LNCAP (cell line): ENCODE measurements around the gene C6.

Experiments used
- TF ChIP-seq, protein P1 (sequence below): fragments of 450-650 bp; IDR thresholded peaks from 2 replicates; pipeline ENCODE4 v1.5.1; 2017; ENCODE audit warnings: mild to moderate bottlenecking

C6 gene

DNA sequence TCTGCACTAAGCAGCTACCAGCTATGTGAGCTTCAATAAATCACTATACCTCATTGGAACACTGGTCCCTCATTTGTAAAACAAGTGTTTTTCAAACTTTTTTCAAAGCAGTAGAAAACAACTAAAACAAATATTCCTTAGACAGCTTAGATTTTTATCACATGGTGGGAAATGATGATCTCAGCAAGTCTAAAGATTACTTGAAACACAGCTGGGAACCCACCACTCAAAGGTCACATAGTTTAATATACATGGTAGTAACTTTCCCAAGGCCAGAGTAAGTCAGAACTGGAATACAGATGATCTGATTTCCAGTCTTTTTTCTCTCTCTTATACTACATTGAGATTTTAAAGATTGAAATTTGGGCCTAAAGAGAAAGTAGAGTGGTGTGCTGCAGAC lies 850 bp upstream of the C6 start:
- TF ChIP-seq, protein P1, sequence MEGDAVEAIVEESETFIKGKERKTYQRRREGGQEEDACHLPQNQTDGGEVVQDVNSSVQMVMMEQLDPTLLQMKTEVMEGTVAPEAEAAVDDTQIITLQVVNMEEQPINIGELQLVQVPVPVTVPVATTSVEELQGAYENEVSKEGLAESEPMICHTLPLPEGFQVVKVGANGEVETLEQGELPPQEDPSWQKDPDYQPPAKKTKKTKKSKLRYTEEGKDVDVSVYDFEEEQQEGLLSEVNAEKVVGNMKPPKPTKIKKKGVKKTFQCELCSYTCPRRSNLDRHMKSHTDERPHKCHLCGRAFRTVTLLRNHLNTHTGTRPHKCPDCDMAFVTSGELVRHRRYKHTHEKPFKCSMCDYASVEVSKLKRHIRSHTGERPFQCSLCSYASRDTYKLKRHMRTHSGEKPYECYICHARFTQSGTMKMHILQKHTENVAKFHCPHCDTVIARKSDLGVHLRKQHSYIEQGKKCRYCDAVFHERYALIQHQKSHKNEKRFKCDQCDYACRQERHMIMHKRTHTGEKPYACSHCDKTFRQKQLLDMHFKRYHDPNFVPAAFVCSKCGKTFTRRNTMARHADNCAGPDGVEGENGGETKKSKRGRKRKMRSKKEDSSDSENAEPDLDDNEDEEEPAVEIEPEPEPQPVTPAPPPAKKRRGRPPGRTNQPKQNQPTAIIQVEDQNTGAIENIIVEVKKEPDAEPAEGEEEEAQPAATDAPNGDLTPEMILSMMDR, result no peak

DNA sequence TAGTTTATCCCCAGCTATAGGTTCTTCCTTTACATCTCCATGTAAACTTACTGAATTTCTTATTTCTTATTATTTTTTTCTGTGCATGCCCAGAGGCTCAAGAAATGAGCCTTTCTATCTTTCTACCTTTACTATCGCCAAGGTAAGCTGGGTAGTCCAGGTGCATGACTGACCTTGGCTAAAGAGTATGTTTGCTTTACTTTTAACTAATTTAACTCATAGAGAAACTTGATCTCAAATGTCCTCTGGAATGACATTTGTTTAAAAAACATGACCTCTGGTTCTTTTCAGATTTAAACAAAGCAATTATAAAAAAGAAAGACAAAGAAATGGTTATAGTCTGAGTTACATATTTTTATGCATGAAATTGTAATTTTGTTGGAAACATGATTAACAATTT lies 397 bp downstream of the C6 start:
- TF ChIP-seq, protein P1, result no peak

DNA sequence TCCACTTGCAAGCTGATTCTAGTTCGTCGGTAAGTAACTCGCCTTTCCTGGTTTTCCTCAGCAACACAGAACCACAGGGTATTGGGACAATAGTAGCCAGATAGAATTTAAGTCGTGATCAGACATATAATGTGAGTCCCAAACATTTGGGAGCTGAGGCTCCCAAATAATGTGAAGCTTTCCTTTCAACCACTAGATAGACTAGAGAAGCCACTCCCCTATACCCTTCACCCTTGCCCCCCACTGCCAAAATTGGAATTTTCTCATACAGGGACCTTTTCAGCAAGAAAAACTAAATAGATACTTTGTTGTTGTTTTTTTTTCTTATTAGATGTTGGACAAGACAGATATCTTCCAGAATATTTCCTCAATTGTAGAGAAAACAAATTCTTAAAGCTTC lies 1.9 kb downstream of the C6 start:
- TF ChIP-seq, protein P1, result no peak

DNA sequence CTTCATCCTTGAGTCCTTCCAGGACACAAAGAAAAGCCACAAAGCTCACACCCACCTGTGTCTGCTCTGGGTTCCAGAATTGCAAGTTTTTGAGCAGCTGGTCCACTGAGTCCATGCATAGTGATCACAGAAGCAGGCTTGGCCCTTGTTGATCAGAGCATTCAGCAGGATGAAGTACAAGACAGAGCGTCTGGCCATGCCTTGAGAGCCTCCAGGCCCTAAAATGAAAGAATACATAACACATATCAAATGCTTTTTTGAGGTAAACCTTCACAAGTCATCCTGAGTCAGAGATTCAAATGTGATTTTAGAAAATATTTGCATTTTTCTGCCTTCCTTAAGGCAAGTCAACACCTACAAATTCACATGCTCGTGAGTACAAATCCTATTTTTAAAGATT lies 10.3 kb downstream of the C6 start:
- TF ChIP-seq, protein P1, result no peak

DNA sequence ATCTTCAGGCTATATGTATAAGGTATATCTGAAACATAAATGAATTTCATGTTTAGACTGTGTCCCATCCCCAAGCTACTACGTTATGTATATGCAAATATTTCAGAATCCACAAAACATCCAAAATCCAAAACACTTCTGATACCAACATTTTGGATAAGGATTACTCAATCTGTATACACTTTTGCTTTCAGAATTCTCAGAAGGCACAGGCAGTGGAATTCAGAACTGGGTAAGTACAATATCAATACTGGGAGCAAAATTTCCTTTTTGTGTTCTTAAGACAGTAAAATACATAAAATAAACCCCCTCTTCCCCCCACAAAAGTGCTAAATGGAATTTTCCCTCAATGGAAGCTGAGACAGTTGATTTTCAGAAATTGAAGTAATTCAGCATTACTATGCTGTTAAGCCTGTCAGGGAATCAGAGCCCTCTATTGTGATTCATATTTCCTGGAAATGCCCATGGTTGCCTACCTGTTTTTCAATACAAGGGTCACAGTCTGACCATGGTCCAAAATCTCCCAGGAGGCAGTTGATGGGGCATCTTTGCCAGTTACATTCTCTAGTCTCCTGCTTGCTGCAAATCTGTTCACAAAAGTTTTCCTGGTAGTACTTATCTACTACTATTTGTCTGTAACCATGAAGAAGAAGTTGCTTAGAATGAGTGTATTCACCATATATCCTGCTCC lies 12.1 kb downstream of the C6 start:
- TF ChIP-seq, protein P1, result no peak

DNA sequence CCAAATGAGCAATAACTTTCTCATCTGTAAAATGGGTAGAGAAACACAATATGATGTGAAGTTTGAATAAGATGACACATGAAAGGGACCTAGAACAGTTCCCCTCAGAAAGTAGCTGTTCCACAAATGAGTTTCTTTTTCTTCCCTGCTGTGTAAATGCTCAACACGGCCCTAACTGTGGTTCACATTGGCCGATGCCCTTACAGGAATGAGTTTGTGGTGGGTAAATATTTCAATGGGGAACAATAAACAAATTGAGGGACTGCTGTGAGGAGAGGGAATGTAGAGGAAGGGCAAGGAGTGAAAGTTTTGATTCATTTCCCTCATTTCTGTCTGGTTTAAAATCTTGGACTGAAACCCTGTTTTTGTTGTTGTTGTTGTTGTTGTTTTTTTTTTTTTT lies 12.8 kb downstream of the C6 start:
- TF ChIP-seq, protein P1, result no peak

DNA sequence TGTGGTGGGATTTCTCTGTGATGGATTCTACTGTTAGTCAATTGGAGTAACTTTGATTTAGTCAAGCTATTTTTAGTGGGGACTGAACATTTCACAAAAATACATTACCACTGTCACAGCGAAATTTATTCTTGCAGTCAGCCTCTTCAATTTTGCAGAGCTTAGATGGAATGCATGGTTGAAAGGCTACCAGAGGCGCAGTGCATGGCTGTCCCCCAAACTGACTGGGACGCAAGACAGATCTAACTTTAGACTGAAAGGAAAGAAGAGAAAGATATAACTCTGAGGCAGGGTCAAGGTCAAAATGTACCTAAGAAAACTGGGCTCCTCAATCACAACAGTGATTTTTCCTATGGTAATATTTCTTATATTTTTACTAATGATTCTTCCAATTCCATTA lies 13.7 kb downstream of the C6 start:
- TF ChIP-seq, protein P1, result no peak

DNA sequence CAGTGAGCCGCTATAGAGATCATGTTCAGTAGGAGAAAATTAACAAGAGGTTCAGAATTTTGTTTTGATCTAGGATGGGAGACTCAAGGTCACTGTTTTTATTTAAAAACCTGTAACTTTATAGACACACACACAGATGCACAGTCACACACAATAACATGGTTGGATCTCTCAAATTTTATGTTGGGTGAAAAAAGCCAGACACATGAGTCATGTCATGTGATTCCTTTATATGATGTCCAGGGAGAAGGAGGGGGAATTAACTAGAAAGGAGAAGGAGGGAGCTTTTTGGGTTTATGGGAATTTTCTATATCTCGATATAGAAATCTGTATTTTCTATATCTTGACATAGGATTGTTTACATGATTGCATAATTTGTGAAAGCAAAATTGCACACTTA lies 17.1 kb downstream of the C6 start:
- TF ChIP-seq, protein P1, result no peak
